CD4-positive, alpha-beta T cell treated with Interleukin-15 for 1 hour (primary cell): ENCODE measurements around the gene BCAT1.
"Not testable (repeated sequence)": the region's sequence is repeated elsewhere in the genome, so short reads cannot be mapped to it uniquely, and the experiment has no call there.

ENCODE experiments used
- DNase-seq: peaks from one replicate; pipeline ENCODE4 v3.0.0-alpha.2; 2020

Gene BCAT1

GRCh38 chr12:24948757-24949722, at the start of gene BCAT1:
Gene BCAT1, minus strand, starts transcription at chr12:24949101. Its CDS starts 169 bp downstream, at chr12:24948932.
- DNase-seq, result peak; percentile 56

DNA sequence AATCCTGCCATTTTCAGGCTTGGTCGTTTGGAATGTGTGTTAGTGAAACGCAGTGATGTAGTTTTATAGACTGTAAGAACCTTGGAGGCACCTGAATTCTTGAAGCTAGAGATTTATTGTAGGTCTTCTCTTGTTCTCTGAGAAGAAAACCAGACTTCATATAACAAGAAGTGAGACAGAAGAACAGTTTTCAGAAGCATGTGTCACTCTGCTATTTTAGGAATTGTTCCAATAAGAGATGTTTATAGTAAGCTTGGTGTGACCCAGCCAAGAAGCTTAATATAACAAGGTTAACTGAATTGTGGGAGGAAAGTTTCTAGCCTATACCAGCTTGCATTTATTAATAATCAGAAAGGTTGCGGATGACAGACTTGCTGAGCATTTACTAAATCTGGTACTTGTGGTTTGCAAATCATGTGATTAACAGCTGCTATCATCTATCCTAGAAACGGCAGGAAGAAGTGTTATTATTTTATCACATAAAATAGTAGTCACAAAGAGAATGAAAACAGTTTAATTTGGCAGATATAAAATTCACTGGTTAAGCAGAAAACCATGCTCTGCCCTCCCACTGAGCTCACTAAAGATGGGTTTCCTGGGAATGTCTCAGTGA, 49.2 kb upstream of the BCAT1 start:
- no peak for DNase-seq

GRCh38 chr12:24997496-24997895, 48.6 kb upstream of the BCAT1 start:
- DNase-seq, result no peak

DNA sequence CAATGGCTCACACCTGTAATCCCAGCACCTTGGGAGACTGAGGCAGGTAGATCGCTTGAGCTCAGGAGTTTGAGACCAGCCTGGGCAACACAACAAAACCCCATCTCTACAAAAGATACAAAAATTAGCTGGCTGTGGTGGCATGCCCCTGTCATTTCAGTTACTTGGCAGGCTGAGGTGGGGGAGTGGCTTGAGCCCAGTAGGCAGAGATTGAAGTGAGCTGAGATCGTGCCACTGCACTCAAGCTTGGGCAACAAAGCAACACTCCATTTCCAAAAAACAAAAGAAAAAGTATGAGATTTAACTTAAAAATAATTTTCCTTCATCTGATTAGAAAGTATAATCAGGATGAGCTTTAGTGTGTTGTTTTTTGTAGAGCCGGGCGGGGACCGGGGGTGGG, 47.9 kb upstream of the BCAT1 start:
- no peak for DNase-seq

- DNase-seq, result no peak
These were observed 47.3 kb upstream of the BCAT1 start for GRCh38 chr12:24996102-24996797.

DNA sequence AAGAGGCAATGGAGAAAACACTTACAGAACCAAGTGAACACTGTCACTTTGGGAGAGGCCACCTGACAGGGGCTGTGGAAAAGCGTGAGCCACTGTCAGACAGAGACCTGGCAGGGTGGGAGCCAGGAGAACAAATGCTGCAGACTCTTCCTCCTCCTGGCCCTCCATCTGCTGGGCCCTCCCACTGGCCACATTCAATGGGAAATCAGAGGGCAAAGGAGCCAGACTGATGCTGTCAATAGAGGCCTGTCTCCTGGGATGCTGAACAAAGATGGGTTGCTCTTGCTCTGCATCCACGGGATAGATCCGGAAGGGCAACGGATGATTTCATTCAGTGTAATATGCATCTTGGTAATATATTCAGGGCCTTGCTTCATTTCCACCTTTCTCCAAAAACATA, 44.9 kb upstream of the BCAT1 start:
- DNase-seq, result no peak

DNA sequence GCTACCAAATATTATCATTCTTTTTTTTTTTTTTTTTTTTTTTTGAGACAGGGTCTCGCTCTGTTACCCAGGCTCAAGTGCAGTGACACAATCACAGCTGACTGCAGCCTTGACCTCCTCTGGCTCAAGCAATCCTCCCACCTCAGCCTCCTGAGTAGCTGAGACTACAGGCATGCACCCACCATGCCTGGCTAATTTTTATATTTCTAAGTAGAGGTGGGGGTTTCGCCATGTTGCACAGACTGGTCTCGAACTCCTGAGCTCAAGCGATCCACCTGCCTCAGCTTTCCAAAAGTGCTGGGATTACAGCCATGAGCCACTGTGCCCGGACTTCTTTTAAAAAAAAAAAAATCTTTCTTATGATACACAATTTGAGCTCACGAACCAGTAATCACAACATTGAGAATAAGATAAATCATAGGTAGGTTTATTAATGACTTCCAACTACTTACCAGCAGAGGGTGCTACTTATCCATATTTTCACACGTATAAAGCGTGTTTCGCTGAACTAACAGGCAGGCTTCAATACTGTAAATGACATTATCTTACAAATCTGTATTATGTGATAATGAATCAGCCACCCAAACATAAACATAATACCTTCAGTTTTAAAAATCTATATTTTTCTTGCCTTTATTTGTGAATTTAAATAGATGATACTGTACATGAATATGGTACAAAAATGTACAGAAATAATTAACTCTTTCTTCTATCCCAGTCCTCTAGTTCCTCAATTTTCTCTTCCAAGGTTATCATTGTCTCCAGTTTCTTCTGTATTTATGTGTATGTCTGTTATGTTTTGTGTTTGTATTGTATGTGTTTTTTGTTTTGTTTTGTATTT, 42.5 kb upstream of the BCAT1 start:
- no peak for DNase-seq

- no peak for DNase-seq
These were observed 40.3 kb upstream of the BCAT1 start for GRCh38 chr12:24989216-24989615.

GRCh38 chr12:24982250-24982649, 33.3 kb upstream of the BCAT1 start:
- no peak for DNase-seq

DNA sequence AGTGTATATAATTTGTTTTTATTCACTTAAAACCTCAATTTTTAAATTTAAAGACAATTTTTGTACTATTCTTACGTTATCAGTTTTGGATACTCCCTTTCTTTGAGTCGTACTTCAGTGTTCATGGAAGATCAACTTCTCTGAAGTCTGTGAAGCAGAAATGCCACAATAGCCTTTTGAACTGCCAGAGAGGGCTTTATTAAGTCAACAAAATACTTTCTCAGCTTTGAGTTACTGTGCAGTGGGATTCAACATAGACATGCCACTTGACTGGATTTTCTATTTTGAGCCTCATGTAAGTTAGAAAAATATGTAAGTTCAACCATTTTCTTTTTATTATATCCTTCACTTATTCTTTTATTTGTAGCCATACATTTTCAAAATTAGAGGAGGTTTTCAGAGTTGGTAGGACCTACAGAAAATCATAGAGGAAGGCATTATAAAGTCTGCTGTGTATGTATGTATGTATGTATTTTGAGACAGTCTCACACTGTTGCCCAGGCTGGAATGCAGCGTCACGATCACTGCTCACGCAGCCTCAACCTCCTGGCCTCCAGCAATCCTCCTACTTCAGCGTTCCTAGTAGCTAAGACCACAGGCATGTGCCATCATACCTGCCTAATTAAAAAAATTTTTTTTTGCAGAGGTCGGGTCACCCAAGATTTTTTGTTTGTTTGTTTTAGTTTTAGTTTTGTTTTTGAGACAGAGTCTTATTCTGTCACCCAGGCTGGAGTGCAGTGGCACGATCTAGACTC, 31.3 kb upstream of the BCAT1 start:
- no peak for DNase-seq

GRCh38 chr12:24979329-24979728, 30.4 kb upstream of the BCAT1 start:
- no peak for DNase-seq

DNA sequence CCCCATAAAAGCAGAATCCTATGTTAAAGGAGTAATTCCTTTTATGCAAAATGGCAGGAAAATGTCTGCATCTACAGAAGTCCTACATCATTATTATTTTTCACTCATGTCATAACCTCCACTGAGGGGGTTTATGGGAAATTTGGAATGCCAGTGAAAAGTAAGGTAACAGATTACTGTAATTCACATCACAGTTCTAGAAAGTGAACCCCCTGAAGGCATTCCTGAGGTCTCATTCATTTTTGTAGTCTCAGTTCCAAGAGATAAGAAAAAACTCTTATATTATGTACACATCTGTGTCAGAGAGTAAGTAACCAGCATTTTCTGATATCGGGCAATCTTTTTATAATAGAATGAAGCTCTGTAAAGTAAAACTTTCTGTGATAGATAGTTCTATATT, 28.8 kb upstream of the BCAT1 start:
- no peak for DNase-seq

- DNase-seq, result no peak
These were observed 28.2 kb upstream of the BCAT1 start for GRCh38 chr12:24977060-24977459.

- DNase-seq, result no peak
These were observed 26.5 kb upstream of the BCAT1 start for GRCh38 chr12:24975425-24975824.

GRCh38 chr12:24974216-24974615, 25.3 kb upstream of the BCAT1 start:
- no peak for DNase-seq

- no peak for DNase-seq
These were observed 23.2 kb upstream of the BCAT1 start for GRCh38 chr12:24972078-24972477.

GRCh38 chr12:24970177-24970576, 21.3 kb upstream of the BCAT1 start:
- DNase-seq, result no peak

- peak; percentile 33 for DNase-seq
These were observed 18.2 kb upstream of the BCAT1 start for GRCh38 chr12:24966951-24967564.

- DNase-seq, result no peak
These were observed 15.4 kb upstream of the BCAT1 start for GRCh38 chr12:24964342-24964741.

- no peak for DNase-seq
These were observed 11.4 kb upstream of the BCAT1 start for GRCh38 chr12:24960222-24960855.

- DNase-seq, result not testable (repeated sequence)
These were observed 7.5 kb upstream of the BCAT1 start for GRCh38 chr12:24956351-24956750.
